Right lobe of liver (tissue), 6 donors: Measurements from ENCODE around the gene CDYL2. TPM values are rescaled to one million over a fixed set of nuclear protein-coding genes. Genes with fewer than 3 reads are reported as not detected.

Experiments used
- ATAC-seq, 4 donors: fragments of 200-7000 bp; cut with Tn5 transposase; one replicate each; pipeline ENCODE4 v1.9.1; 2020; ENCODE audit warnings: mild to moderate bottlenecking in 4 of 4, moderate library complexity in 4 of 4
- DNase-seq, 3 donors: peaks; one replicate each; pipeline ENCODE4 v3.0.0-alpha.2; 2020
- H3K27ac ChIP-seq, 3 donors: fragments of 200-600 bp; one replicate each; pipeline ENCODE4 v1.8.0; 2022
- H3K27me3 ChIP-seq, 2 donors: fragments of 200-600 bp; one replicate each; pipeline ENCODE4 v1.8.0; 2022
- H3K36me3 ChIP-seq, 4 donors: fragments of 200-600 bp; sonication (generic) in 1 of 4; one replicate each; pipeline versions ENCODE4 v1.5.1 to v1.8.0; 2017 to 2022; ENCODE audit warnings: control low read depth in 1 of 4
- H3K4me1 ChIP-seq, 4 donors: fragments of 200-600 bp; sonication (generic) in 1 of 4; one replicate each; pipeline versions ENCODE4 v1.5.1 to v1.8.0; 2017 to 2022; ENCODE audit warnings: control low read depth in 1 of 4
- H3K4me3 ChIP-seq, 3 donors: fragments of 200-600 bp; one replicate each; pipeline ENCODE4 v1.8.0; 2022
- H3K9me3 ChIP-seq, 4 donors: fragments of 200-600 bp; sonication (generic) in 1 of 4; one replicate each; pipeline versions ENCODE4 v1.5.1 to v1.8.0; 2017 to 2022; ENCODE audit warnings: control low read depth in 1 of 4
- CTCF ChIP-seq, 4 donors: fragments of 200-600 bp in 3 of 4; fragments of 450-650 bp in 1 of 4; IDR thresholded peaks; one replicate each; pipeline versions ENCODE4 v1.5.1 to v1.8.0; 2016 to 2022; ENCODE audit warnings: antibody characterized with exemption in 4 of 4, mild to moderate bottlenecking in 2 of 4
- POLR2A ChIP-seq: fragments of 450-650 bp; IDR thresholded peaks from one replicate; pipeline ENCODE4 v1.6.1; 2017; ENCODE audit warnings: antibody characterized with exemption, mild to moderate bottlenecking
- WGBS: methylation state at CpG from one replicate; pipeline ENCODE4 v1.1.6; 2018; ENCODE audit warnings: low coverage, low lambda C conversion rate; ENCODE audit not compliant: insufficient coverage; ENCODE audit errors: missing lambda C conversion rate; 5-methylcytosine and 5-hydroxymethylcytosine counted together
- intact Hi-C, 2 donors: fragments of 100-400 bp; cut with DNase I; formaldehyde crosslinking; loops; one replicate each; pipeline versions ENCODE4 v1.11.2 to v1.14.1; 2022
- total RNA-seq, 6 experiments: library from RNA; depleted of rRNA in 2 of 6; stranded (reverse); fragments of >200 nt in 2 of 6; fragmentation: NEBNext Ultra II Directional in 3 of 6; extraction: Animal tissue kit (Norgen Biotek cat#: 25700) in 3 of 6; gene quantifications; one replicate each; pipeline versions ENCODE4 v1.1.0 to v1.2.4, GENCODE V29; 2016 to 2023
- donor health status: DM: no; HTN: yes; CAD: no.
- donor health status: DM: no; HTN: no; CAD: no.
- donor health status: DM: no; HTN: no; CAD: no.
- donor health status: DM: no; HTN: yes; CAD: no.
- donor health status: DM: no; HTN: yes; CAD: no.

The CDYL2 gene
- total RNA-seq, 6 experiments from 2014 or later = 2.2 to 12.7 (median 6.3) TPM

- no peak overlapping the region for H3K27ac ChIP-seq
- no peak overlapping the region for H3K4me3 ChIP-seq
- H3K4me1 ChIP-seq = no peaks in the 10 kb centered on the region
- ATAC-seq (no peak), DNase-seq (no peak)
- no peaks in the 10 kb centered on the region for H3K9me3 ChIP-seq
- intact Hi-C loops = no loop called here
- TF ChIP-seq POLR2A = no peak
- H3K36me3 ChIP-seq = no peaks in the 10 kb centered on the region
- H3K27me3 ChIP-seq = no peaks in the 10 kb centered on the region
- 83% methylated on average over 9 of the region's 10 CpGs for WGBS
These were observed 119.5 kb downstream of the CDYL2 start for GRCh38 chr16:80684906-80685305.

- no peaks in the 10 kb centered on the region for H3K9me3 ChIP-seq
- intact Hi-C loops = no loop called here
- H3K4me3 ChIP-seq = no peak overlapping the region
- H3K27me3 ChIP-seq = no peaks in the 10 kb centered on the region
- no peak for ATAC-seq
- no peak for TF ChIP-seq CTCF (IDR thresholded peaks at IDR 0.05)
- TF ChIP-seq POLR2A = no peak
- no peak for DNase-seq
- H3K36me3 ChIP-seq = no peaks in the 10 kb centered on the region
- H3K27ac ChIP-seq = no peak overlapping the region
- no peaks in the 10 kb centered on the region for H3K4me1 ChIP-seq
- WGBS = 100% methylated on average over 5 of the region's 15 CpGs
These were observed 120.1 kb downstream of the CDYL2 start for GRCh38 chr16:80684136-80684765.

DNA sequence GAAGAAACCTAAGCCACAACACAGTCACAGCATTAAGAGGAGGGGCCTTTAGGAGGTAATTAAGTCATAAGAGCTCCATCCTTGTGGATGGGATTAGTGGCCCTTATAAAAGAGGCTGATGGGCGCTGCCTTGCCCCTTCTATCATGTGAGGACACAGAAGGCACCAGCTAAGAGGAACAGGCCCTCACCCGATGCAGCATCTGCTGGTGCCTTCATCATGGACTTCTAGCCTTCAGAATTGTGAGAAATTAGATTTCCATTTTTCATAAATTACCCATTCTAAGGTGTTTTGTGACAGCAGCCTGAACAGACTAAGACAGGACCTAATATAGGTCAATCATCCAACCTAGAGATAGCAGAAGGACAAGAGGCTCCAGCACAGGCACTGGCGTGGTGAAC lies 120.8 kb downstream of the CDYL2 start:
- no peaks in the 10 kb centered on the region for H3K27me3 ChIP-seq
- no peaks in the 10 kb centered on the region for H3K4me1 ChIP-seq
- TF ChIP-seq CTCF (IDR thresholded peaks at IDR 0.05) (no peak), POLR2A (no peak)
- ATAC-seq = no peak
- H3K27ac ChIP-seq = no peak overlapping the region
- no peak for DNase-seq
- H3K4me3 ChIP-seq = no peak overlapping the region
- 100% methylated on average over 2 of the region's 3 CpGs for WGBS
- H3K9me3 ChIP-seq = no peaks in the 10 kb centered on the region
- no peaks in the 10 kb centered on the region for H3K36me3 ChIP-seq
- intact Hi-C loops = no loop called here

DNA sequence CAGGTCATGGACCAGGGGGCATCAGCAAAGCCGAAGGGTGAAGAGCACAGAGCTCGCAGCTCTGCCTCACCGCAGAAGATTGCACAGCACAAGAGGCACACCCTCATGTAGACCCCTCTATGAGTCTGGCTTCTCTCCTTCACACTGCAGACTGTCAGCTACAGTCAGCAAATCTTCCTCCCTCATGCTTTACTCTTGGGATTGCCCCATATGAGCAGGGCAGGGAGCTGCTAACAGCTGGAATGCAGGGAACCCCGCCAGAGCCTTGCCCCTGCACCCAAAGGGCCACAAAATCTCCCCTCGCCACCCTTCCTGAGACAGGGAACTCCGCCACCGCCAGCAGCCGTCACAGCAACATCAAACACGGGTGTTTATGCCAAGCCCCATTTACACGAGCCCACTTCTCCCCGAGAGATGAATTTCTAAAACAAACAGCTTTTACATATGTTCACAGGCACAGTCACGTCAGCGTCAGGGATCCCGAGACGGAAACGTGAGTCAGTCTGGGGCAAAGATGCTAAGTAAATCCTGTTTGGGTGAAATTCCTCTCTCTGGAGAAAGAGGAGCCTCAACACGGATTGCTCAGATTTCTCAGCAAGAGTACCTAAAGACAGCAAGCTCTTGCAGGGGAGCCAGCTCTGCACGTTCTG lies 121.9 kb downstream of the CDYL2 start:
- no peaks in the 10 kb centered on the region for H3K36me3 ChIP-seq
- TF ChIP-seq CTCF (IDR thresholded peaks at IDR 0.05) (no peak), POLR2A (no peak)
- H3K27ac ChIP-seq = no peak overlapping the region
- no peak overlapping the region for H3K4me3 ChIP-seq
- H3K9me3 ChIP-seq = no peaks in the 10 kb centered on the region
- H3K4me1 ChIP-seq = no peaks in the 10 kb centered on the region
- no peak for DNase-seq
- 91% methylated on average over 18 of the region's 18 CpGs for WGBS
- no peak for ATAC-seq
- intact Hi-C loops = no loop called here
- no peaks in the 10 kb centered on the region for H3K27me3 ChIP-seq

DNA sequence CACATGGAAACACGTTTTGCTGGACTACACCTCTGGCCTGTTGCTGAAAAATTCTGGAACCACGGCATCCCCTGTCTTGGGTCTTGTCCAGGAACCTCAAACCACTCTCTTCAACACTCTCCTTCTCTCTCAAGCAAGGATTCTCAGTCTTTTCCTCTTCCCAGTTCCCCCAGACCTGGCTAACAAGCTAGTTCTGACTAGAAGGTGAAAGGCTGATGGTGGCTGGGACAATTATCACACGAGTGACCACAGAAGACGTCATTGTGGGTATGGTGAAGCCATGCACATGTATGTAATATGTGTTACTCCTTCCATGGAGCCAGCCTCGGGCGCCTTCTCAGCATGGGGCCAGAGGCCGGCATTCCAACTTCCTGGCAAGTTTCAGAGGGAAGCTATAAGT lies 123.0 kb downstream of the CDYL2 start:
- H3K9me3 ChIP-seq = no peaks in the 10 kb centered on the region
- no peak overlapping the region for H3K4me3 ChIP-seq
- ATAC-seq = no peak
- no peaks in the 10 kb centered on the region for H3K36me3 ChIP-seq
- no peaks in the 10 kb centered on the region for H3K27me3 ChIP-seq
- 77% methylated on average over 6 of the region's 7 CpGs for WGBS
- H3K4me1 ChIP-seq = no peaks in the 10 kb centered on the region
- no peak overlapping the region for H3K27ac ChIP-seq
- TF ChIP-seq POLR2A = no peak
- no peak for TF ChIP-seq CTCF (IDR thresholded peaks at IDR 0.05)
- no peak for DNase-seq
- intact Hi-C loops = no loop called here
